Uterus (tissue), 2 donors: ENCODE results near the gene CFHR5.

Source experiments
- CTCF ChIP-seq, 4 experiments: fragments of 200-600 bp in 2 of 4; fragments of 450-650 bp in 2 of 4; sonication (generic) in 2 of 4; IDR thresholded peaks; one replicate each; pipeline ENCODE4 v1.5.1; 2016 to 2019; ENCODE audit warnings: antibody characterized with exemption in 4 of 4, mild to moderate bottlenecking in 2 of 4, moderate library complexity in 1 of 4
- POLR2A ChIP-seq, 2 donors: fragments of 450-650 bp; IDR thresholded peaks; one replicate each; pipeline ENCODE4 v1.6.1; 2016; ENCODE audit warnings: antibody characterized with exemption in 2 of 2, mild to moderate bottlenecking in 1 of 2, moderate library complexity in 1 of 2

GRCh38 chr1:196993916-196994315 lies 16.6 kb downstream of the CFHR5 start:
- TF ChIP-seq CTCF (IDR thresholded peaks at IDR 0.05), result no peak
- TF ChIP-seq POLR2A (IDR thresholded peaks at IDR 0.05), result no peak
